Fibroblast of upper back skin (primary cell): ENCODE measurements around the gene UNKL.
A peak's percentile ranks its signal among the peaks of the same experiment; 100 is the strongest.

Experiments
- DNase-seq: peaks from one replicate; pipeline ENCODE4 v3.0.0-alpha.2; 2013

UNKL gene

GRCh38 chr16:1430759-1431496 is 16.4 kb upstream of the UNKL start, which contains the start of gene PERCC1:
Gene PERCC1 (plus strand): TSS chr16:1431078. CDS start chr16:1432594, 1,516 bp downstream.
- no peak for DNase-seq

DNA sequence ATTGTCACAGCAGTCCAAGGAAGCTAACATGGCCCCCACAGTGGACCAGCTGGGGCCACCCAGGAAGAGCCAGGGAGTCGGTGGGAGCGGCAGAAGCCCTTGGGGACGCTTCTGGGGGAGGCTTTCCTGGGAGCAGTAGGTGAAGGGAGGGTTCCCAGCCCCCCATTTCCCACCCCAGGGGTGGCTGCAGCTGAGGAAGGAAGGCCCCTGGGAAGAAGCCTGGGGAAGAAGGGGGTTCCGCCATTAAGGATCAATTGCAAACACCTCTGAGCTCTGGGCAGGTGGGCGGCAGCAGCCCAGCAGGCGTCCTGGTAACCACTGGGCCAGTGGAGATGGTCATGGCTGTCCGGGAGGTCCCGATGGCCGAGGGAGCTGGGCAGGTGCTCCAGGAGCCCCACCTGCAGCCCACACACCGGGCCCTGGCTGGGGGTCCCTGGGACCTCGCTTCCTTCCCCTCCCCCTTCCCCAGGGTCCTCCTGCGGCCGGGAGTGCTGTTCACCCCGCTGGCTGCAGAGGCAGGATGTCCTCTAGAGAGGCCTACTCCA is 15.8 kb upstream of the UNKL start:
- DNase-seq = no peak

GRCh38 chr16:1429631-1430030 is 15.1 kb upstream of the UNKL start:
- no peak for DNase-seq

DNA sequence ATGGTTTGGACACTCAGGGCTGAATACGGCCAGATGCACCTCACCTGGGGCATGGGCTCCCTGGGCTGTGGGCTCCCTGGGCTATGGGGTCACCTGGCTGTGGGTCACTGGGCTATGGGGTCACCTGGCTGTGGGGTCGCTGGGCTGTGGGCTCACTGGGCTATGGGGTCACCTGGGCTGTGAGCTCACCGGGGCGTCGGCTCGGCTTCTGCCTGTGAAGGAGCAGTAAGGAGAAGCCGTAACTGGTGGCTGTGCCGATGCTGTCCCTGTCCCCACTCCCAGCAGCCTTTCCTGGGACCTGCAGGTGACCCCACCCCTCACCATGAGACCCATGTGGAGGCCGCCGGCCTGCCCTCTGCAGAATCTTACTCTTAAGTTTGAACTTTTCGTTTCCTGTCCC is 14.5 kb upstream of the UNKL start:
- no peak for DNase-seq

- DNase-seq = peak; percentile 10
Observed at GRCh38 chr16:1428511-1428910, 14.0 kb upstream of the UNKL start.

DNA sequence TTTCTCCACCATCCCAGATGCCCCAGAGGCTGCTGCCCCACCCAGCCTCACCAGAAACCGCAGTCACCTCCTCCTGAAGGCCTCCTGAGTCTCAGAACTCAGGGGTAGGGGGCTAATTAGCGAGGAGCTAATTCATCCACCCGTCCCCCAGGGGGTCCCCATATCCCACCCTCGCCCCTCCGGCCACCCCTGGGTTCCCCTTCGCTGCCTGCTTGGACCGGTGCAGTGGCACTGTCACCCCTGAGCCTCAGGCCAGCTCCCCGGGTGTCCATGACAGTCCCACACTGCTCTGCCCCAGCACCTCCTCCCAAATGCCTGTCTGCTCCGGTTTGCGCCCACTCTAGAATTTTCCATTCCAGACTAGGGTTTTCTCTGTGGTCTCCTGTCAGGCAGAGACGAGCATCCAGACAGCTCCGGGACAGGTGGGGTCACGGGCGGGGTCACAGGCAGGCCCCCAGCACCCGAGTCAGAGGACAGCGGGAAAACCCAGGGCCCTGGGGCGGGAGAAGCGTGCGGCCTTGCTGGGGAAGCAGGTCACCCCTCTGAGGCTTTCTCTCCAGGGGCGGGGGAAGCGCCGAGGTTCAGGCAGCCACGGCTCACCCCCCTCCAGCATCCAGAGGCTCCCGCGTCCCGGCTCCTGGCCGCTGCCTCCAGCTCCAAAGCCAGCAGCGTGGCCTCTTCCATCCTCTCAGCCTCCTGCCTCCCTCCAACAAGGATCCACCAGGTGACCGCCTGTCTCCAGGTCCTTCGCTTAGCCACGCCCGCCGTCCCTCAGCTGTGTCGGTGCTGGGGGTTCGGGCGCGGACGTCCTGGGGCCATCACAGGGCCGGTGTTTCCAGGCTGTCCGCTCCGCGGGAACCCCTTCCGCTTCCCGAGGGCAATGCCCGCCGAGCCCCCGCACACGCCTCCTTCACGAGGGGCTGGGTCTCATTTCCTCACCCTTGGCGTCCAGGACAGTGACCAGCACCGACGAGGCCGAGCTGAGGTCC is 13.3 kb upstream of the UNKL start:
- DNase-seq = no peak

DNA sequence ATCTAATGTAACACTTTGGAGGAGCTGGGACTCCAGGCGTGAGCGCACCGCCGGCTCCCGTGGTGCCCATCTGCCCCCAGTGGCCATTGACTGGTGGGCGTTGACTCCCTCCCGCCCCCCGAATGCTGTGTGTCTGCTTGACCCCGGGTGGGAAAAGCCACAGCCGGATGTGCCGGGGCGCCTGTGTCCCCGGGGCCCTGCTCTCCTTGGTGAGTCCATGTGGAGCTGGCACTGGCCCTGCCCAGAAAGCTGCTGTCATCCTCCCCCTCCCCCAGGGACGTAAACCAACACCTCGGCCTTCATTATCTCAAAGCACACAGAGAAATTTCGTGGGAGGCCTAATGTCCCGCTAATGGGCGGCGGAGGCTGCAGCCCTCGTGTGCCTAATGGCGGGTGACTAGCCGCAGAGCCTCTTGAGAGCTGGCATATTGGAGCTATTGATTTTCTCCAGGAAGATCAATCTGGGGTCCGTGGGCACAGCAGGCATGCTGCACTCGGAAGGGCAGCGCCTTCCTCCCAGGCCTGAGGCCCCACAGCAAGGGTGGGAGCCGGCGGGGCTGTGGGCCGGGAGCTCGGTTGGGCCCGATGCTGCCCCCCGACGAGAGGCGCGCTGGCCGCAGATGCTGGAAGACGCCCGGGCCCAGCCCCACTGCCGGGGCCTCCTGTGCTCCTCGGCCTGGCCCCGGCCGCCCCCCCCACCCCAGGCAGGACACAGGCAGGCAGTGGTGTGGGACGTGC is 12.4 kb upstream of the UNKL start:
- no peak for DNase-seq

DNA sequence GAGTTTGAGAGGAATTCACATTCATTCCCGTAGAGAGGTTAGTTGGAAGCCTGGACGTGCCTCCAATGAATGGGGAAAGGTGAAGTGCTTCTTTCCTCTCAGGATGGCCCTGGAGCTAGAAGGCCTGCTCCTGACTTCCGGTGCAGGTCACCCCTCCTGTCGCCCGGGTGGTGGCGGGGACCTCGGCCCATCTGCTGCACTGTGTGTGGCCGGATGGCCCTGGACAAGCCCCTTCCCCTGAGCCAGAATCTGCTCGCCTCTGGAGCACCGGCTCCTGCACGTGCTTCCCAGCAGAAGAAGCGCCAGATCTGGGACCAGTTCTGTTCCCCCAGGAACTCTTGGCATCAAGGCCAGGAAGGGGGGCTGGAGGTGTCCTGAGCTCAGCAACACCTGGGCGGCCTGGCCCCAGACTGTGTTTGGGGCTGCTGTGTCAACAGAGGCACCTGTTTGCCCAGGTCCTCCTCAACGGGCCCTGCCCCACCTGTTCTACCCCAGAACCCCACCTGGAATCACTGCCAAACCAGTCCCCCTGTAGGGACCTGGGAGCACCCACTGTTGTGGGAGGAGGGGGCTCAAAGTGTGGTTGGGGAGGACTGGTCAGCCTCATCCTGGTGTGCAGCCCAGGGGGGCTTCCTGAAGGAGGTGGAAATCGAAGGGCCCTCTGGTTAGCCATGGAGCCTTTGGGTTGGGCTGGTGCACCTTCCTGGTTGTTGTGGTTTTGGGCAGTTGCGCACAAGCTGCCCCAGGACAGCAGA is 11.3 kb upstream of the UNKL start:
- no peak for DNase-seq

DNA sequence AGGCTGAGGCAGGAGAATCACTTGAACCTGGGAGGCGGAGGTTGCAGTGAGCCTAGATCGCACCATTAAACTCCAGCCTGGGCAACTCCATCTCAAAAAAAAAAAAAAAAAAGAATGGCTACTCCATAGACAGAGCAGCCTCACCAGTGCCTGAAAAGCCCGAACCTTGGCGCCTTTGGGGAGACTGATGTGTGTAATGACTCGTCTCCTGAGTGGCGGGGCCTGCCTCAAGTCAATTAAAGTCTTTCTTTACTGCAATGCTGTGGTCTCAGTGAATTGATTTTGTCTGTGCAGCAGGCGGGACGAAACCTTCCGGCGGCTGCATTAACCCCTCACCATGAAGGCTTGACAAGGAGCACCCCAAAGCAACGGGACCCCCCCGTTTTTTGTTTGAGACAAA is 9.5 kb upstream of the UNKL start:
- no peak for DNase-seq

- no peak for DNase-seq
Observed at GRCh38 chr16:1422076-1422475, 7.6 kb upstream of the UNKL start.

DNA sequence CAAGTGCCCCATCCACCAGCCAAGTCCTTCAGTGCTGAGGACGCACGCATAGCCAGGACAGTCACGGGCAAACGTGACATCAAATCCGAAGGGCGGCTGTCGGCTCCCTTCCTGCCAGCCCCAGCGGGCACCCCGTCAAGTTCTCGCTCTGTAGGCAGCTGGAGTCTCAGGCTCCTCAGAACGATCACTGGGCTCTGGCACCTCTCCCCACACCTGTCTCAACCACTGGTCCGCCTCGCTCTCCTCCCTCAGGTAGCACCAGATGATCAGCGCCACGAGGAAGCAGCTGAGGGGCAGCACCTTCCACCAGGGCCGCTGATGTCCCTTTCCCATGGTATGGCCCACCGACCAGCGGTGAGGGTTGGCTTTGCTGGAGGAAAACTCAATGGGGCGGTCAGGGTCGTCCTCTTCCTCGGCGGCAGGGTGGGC is 5.6 kb upstream of the UNKL start:
- no peak for DNase-seq

DNA sequence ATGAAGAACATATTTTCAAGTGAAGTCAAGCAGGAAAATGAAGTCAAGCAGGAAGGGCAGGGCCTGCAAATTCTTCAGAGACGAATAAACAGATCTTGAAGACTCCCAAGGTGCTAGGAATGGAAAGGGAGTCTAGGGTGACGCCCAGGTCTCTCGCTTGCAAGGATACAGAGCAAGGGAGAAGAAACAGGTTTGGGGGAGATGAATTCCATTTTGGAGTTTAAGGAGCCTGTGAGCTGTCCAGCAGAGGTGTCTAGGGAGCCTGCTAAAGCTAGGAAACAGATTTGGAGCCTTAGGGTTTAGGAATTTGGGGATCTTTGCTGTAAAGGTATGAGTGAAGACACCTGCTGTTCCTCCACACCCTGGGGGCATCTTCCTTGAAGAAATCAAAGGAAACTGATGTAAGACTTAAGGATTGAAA is 2.0 kb upstream of the UNKL start:
- no peak for DNase-seq

- DNase-seq = peak; percentile 28
Observed at GRCh38 chr16:1413684-1414531, 596 bp downstream of the UNKL start.

DNA sequence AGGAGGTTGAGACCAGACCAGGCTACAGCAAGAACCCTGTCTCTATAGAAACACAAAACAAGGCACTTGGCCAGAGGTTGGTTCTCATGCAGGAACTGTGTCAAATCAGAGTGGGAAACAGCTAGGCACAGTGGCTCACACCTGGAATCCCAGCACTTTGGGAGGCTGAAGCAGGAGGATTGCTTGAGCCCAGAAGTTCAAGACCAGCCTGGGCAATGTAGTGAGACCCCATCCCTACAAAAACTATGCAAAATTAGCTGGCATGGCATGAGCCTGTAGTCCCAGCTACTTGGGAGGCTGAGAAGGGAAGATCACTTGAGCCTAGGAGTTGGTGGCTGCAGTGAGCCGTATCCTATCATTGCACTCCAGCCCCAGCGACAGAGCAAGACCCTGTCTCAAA is 1.7 kb downstream of the UNKL start:
- no peak for DNase-seq

DNA sequence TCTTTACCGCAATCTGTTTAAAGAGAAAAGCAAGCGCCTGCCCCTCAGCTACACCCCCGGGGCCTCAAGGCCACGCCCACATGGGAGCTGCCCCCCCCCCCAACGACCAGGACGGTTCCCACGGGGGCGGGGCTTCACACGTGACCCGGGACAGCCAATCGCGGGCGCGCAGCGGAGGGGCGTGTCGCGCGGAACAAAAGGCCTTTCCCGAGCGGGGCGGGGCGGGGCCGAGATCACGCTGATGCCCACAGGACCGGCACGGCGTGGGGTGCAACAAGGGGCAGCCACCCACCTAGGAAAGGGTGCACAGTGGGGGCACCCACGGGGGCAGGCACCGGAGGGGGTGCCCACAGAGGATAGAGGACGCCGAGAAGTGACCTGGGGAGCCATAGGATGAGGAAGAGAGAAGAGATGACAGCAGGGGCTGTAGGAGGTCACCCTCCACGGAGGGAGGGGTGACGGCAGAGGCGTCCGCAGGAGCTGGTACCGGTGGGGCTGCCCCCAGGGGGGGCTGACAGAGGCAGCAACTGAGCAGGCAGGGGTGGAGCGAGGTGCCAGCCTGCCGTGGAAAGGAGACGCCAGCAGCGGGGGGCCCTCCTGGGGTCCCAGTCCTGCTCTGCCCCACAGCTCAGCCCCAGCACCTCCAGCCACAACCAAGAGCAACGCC is 6.2 kb downstream of the UNKL start:
- DNase-seq = peak; percentile 88

- DNase-seq = peak; percentile 35
Observed at GRCh38 chr16:1407753-1408152, 6.8 kb downstream of the UNKL start.

- DNase-seq = no peak
Observed at GRCh38 chr16:1403733-1404132, 10.8 kb downstream of the UNKL start.

GRCh38 chr16:1403036-1403435 is 11.5 kb downstream of the UNKL start:
- DNase-seq = no peak

GRCh38 chr16:1401758-1402154 is 12.7 kb downstream of the UNKL start:
- DNase-seq = no peak

- no peak for DNase-seq
Observed at GRCh38 chr16:1401061-1401757, 13.3 kb downstream of the UNKL start.
